Ovary (tissue), 3 donors: Measurements from ENCODE around the gene MFNG.

Experiments used
- CTCF ChIP-seq, 3 donors: fragments of 450-650 bp in 2 of 3; fragments of 200-600 bp in 1 of 3; IDR thresholded peaks; one replicate each; pipeline versions ENCODE4 v1.5.1 to v1.8.0; 2016 to 2022; ENCODE audit warnings: antibody characterized with exemption in 3 of 3, mild to moderate bottlenecking in 1 of 3
- POLR2A ChIP-seq: fragments of 450-650 bp; IDR thresholded peaks from one replicate; pipeline ENCODE4 v1.6.1; 2017; ENCODE audit warnings: antibody characterized with exemption, mild to moderate bottlenecking, moderate library complexity
- donor health status: DM: no; HTN: no; CAD: no.

DNA sequence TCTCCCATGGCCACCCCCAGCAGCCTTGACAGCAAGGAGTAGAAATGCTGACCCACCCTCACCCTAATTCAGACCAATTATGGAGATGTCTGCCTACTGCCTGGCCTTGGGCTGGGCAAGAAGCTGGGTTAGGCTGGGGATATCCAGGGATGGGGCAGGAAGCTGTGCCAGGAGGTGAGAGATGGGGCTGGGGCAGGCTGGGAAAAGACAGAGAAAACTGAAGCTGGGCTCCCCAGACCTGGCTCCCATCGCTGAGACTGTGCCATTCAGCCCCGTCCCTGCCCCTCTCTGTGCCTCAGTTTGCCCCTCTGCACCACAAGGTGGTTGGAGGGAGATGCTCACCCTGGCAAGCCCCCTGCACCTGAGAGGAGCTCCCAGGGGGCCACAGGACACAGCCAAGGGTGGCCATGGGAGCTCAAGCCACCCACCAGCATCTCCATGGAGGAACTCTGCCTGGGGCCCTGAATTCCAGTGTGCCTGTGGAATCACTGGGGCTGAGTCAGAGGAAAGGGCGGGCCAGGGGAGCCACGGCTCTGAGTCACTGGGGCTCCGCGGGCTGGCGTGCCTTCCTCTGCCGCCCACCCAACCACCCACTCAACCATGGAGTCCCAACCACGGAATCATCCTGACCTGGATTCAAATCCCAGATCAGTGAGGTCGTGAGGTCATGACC is 39.0 kb upstream of the MFNG start:
- TF ChIP-seq CTCF (IDR thresholded peaks at IDR 0.05) = no peak
- TF ChIP-seq POLR2A = no peak
